Mammary epithelial cell (primary cell): ENCODE measurements around the gene GM2A.
"Not testable (repeated sequence)": the region's sequence is repeated elsewhere in the genome, so short reads cannot be mapped to it uniquely, and the experiment has no call there.

Experiments used
- EZH2 ChIP-seq: IDR thresholded peaks from 2 replicates; pipeline ENCODE4 v1.6.1; 2012; ENCODE audit warnings: low read length, inconsistent platforms, borderline replicate concordance
- TF ChIP-seq, protein P1 (sequence below), 2 donors: IDR thresholded peaks in 1 of 2; conservative IDR thresholded peaks in 1 of 2; 2 replicates each; pipeline ENCODE4 v1.5.1; 2011 to 2012; ENCODE audit warnings: inconsistent platforms in 2 of 2, low read length in 2 of 2, mild to moderate bottlenecking in 2 of 2, control low read depth in 1 of 2, low read depth in 1 of 2; ENCODE audit not compliant: insufficient read depth in 1 of 2; ENCODE audit errors: extremely low read depth in 1 of 2

DNA sequence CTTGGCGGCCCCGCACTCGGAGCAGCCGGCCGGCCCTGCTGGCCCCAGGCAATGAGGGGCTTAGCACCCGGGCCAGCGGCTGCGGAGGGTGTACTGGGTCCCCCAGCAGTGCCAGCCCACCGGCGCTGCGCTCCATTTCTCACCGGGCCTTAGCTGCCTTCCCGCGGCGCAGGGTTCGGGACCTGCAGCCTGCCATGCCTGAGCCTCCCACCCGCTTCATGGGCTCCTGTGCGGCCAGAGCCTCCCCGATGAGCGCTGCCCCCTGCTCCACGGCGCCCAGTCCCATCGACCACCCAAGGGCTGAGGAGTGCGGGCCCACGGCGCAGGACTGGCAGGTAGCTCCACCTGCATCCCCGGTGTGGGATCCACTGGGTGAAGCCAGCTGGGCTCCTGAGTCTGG lies 56.3 kb downstream of the GM2A start:
- TF ChIP-seq, protein P1, sequence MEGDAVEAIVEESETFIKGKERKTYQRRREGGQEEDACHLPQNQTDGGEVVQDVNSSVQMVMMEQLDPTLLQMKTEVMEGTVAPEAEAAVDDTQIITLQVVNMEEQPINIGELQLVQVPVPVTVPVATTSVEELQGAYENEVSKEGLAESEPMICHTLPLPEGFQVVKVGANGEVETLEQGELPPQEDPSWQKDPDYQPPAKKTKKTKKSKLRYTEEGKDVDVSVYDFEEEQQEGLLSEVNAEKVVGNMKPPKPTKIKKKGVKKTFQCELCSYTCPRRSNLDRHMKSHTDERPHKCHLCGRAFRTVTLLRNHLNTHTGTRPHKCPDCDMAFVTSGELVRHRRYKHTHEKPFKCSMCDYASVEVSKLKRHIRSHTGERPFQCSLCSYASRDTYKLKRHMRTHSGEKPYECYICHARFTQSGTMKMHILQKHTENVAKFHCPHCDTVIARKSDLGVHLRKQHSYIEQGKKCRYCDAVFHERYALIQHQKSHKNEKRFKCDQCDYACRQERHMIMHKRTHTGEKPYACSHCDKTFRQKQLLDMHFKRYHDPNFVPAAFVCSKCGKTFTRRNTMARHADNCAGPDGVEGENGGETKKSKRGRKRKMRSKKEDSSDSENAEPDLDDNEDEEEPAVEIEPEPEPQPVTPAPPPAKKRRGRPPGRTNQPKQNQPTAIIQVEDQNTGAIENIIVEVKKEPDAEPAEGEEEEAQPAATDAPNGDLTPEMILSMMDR (conservative IDR thresholded peaks at IDR 0.05 in 1 of 2, IDR thresholded peaks at IDR 0.05 in 1 of 2; ENCODE audit: extremely low read depth in 1 of 2, insufficient read depth in 1 of 2, low read depth in 1 of 2, low read length in 2 of 2) = not testable (repeated sequence)
- TF ChIP-seq EZH2 = not testable (repeated sequence)
